GM12878 (cell line): ENCODE results near the gene RASA1. TPM values are rescaled to one million over a fixed set of nuclear protein-coding genes. Genes with fewer than 3 reads are reported as not detected.
A peak's percentile ranks its signal among the peaks of the same experiment; 100 is the strongest.

Experiments used
- ASH2L ChIP-seq: fragments of 300-600, 200-600 bp; sonication (generic); IDR thresholded peaks from 2 replicates; pipeline ENCODE4 v1.6.1; 2017; ENCODE audit warnings: low read depth, mild to moderate bottlenecking, borderline replicate concordance
- BMI1 ChIP-seq: fragments of 450-650 bp; IDR thresholded peaks from 2 replicates; pipeline ENCODE4 v1.6.1; 2016; ENCODE audit warnings: mild to moderate bottlenecking, moderate library complexity, borderline replicate concordance
- CREB1 ChIP-seq: IDR thresholded peaks from 2 replicates; pipeline ENCODE4 v1.6.1; 2012; ENCODE audit warnings: low read depth, mild to moderate bottlenecking, inconsistent platforms
- CREM ChIP-seq: IDR thresholded peaks from 2 replicates; pipeline ENCODE4 v1.6.1; 2014; ENCODE audit warnings: antibody characterized with exemption, low read depth
- KDM1A ChIP-seq: fragments of 200-600 bp; sonication (generic); IDR thresholded peaks from 2 replicates; pipeline ENCODE4 v1.6.1; 2016; ENCODE audit warnings: borderline replicate concordance
- PAX5 ChIP-seq: IDR thresholded peaks from 2 replicates; pipeline ENCODE4 v1.6.1; 2011; ENCODE audit warnings: low read depth, low read length, borderline replicate concordance
- POLR2A ChIP-seq: IDR thresholded peaks from 2 replicates; pipeline ENCODE4 v1.6.1; 2011; ENCODE audit warnings: low read depth, mild to moderate bottlenecking, low read length
- POU2F2 ChIP-seq: IDR thresholded peaks from 3 replicates; pipeline ENCODE4 v1.6.1; 2011; ENCODE audit warnings: low read depth, mild to moderate bottlenecking, low read length, borderline replicate concordance
- SMAD5 ChIP-seq: IDR thresholded peaks from 2 replicates; pipeline ENCODE4 v1.6.1; 2016; ENCODE audit warnings: antibody characterized with exemption, low read depth
- STAT3 ChIP-seq: IDR thresholded peaks from 2 replicates; pipeline ENCODE4 v1.6.1; 2011; ENCODE audit warnings: low read depth, low read length, improper control_type of control experiment
- SUZ12 ChIP-seq: fragments of 200-600 bp; sonication (generic); IDR thresholded peaks from one replicate; pipeline ENCODE4 v1.6.1; 2018; ENCODE audit warnings: antibody characterized with exemption, mild to moderate bottlenecking; ENCODE audit not compliant: unreplicated experiment
- TARDBP ChIP-seq: IDR thresholded peaks from 2 replicates; pipeline ENCODE4 v1.6.1; 2016; ENCODE audit warnings: borderline replicate concordance
- YY1 ChIP-seq: IDR thresholded peaks from 2 replicates; pipeline ENCODE4 v1.6.1; 2011; ENCODE audit warnings: low read depth, mild to moderate bottlenecking, low read length
- ZNF24 ChIP-seq: fragments of 450-650 bp; IDR thresholded peaks from 2 replicates; pipeline ENCODE4 v1.6.1; 2017; ENCODE audit warnings: antibody characterized with exemption, mild to moderate bottlenecking
- ZNF622 ChIP-seq: fragments of 450-650 bp; IDR thresholded peaks from 2 replicates; pipeline ENCODE4 v1.6.1; 2017; ENCODE audit warnings: mild to moderate bottlenecking, inconsistent platforms
- polyA plus RNA-seq, 11 experiments: library from polyadenylated mRNA; depleted of rRNA in 4 of 11; unstranded in 6 of 11; stranded (reverse) in 5 of 11; fragments of >200 nt; fragmentation: Nextera tagmentation in 4 of 11; fragmentation: Illumina TruSeq in 1 of 11; extraction: Ambion mirVana in 4 of 11; extraction: Trizol in 1 of 11; gene quantifications; 1 replicate in 1 of 11; 2 replicates in 10 of 11; pipeline versions ENCODE4 v1.2.1 to v1.2.3, GENCODE V29; 2011 to 2016; ENCODE audit warnings: inconsistent platforms in 2 of 11, missing spikeins in 2 of 11, low read depth in 1 of 11
- total RNA-seq, 4 experiments: library from RNA; depleted of rRNA in 3 of 4; stranded (reverse); fragments of >200 nt in 3 of 4; fragmentation: Illumina TruSeq in 1 of 4; extraction: Trizol in 1 of 4; gene quantifications; 2 replicates each; pipeline versions ENCODE4 v1.2.1 to v1.2.3, GENCODE V29; 2013 to 2021
- TF ChIP-seq, protein P1 (sequence below): IDR thresholded peaks from 2 replicates; pipeline ENCODE4 v1.6.1; 2011; ENCODE audit warnings: borderline replicate concordance, low read depth, mild to moderate bottlenecking, moderate library complexity, low read length; ENCODE audit not compliant: insufficient read depth, poor library complexity, severe bottlenecking
- TF ChIP-seq, protein P2 (sequence below): fragments of 450-650 bp; IDR thresholded peaks from 2 replicates; pipeline ENCODE4 v1.6.1; 2017; ENCODE audit warnings: antibody characterized with exemption, mild to moderate bottlenecking, moderate library complexity
- TF ChIP-seq, protein P3 (sequence below): IDR thresholded peaks from 2 replicates; pipeline ENCODE4 v1.6.1; 2012; ENCODE audit warnings: low read depth, low read length, improper control_type of control experiment
- TF ChIP-seq, protein P4 (sequence below): IDR thresholded peaks from 2 replicates; pipeline ENCODE4 v1.6.1; 2011; ENCODE audit warnings: borderline replicate concordance, low read depth, mild to moderate bottlenecking, moderate library complexity, mixed read lengths, low read length; ENCODE audit not compliant: insufficient read depth; ENCODE audit errors: extremely low read length
- TF ChIP-seq, protein P5 (sequence below): fragments of 450-650 bp; IDR thresholded peaks from 2 replicates; pipeline ENCODE4 v1.6.1; 2018; ENCODE audit warnings: borderline replicate concordance, mild to moderate bottlenecking; ENCODE audit not compliant: partially characterized antibody
- TF ChIP-seq, protein P6 (sequence below): IDR thresholded peaks from 2 replicates; pipeline ENCODE4 v1.6.1; 2012; ENCODE audit warnings: low read depth, low read length, improper control_type of control experiment

The RASA1 gene
- total and polyA plus RNA-seq, 10 of the 15 experiments (the other 5 are each of a cell fraction or from before 2014, with no cell fraction given), result 7.8 to 72.3 (median 21.8) TPM

DNA sequence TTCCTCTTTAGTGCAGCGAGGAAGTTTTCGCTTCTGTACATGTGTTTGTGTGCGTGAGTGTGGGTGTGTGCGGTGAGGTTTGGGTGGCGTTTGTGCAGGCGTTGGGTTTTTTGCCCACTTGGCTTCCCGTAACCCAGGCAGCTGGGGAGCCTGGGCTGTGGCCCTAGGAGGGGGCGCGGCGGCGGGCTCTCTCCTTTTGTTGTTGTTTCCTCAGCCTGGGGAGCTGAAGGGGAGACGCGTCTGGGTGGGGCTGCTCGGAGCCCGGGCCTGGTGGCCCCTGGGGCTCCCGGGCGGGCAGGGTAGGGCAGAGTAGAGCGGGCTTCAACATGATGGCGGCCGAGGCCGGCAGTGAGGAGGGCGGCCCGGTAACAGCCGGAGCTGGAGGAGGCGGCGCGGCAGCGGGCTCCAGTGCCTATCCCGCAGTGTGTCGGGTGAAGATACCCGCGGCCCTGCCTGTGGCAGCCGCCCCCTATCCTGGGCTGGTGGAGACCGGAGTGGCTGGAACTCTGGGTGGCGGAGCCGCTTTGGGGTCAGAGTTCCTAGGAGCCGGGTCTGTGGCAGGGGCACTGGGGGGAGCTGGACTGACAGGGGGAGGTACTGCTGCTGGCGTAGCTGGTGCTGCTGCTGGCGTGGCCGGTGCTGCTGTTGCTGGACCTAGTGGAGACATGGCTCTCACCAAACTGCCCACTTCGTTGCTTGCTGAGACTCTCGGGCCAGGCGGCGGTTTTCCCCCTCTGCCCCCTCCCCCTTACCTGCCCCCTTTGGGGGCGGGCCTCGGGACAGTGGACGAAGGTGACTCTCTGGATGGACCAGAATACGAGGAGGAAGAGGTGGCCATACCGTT lies 665 bp downstream of the RASA1 start (continued):
- TF ChIP-seq, protein P1, sequence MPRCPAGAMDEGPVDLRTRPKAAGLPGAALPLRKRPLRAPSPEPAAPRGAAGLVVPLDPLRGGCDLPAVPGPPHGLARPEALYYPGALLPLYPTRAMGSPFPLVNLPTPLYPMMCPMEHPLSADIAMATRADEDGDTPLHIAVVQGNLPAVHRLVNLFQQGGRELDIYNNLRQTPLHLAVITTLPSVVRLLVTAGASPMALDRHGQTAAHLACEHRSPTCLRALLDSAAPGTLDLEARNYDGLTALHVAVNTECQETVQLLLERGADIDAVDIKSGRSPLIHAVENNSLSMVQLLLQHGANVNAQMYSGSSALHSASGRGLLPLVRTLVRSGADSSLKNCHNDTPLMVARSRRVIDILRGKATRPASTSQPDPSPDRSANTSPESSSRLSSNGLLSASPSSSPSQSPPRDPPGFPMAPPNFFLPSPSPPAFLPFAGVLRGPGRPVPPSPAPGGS, result no peak
- TF ChIP-seq YY1 (peak; percentile 89), POU2F2 (no peak), POLR2A (peak; percentile 82), SUZ12 (no peak), KDM1A (no peak), CREM (no peak), CREB1 (no peak), BMI1 (no peak), SMAD5 (peak; percentile 48; the same call in 1 of the 2 replicates), STAT3 (no peak), PAX5 (no peak), ASH2L (0 out of 2 replicates have a peak, but pooled peaks have one; percentile 43), ZNF622 (no peak), ZNF24 (no peak), TARDBP (no peak)
- TF ChIP-seq, protein P2, sequence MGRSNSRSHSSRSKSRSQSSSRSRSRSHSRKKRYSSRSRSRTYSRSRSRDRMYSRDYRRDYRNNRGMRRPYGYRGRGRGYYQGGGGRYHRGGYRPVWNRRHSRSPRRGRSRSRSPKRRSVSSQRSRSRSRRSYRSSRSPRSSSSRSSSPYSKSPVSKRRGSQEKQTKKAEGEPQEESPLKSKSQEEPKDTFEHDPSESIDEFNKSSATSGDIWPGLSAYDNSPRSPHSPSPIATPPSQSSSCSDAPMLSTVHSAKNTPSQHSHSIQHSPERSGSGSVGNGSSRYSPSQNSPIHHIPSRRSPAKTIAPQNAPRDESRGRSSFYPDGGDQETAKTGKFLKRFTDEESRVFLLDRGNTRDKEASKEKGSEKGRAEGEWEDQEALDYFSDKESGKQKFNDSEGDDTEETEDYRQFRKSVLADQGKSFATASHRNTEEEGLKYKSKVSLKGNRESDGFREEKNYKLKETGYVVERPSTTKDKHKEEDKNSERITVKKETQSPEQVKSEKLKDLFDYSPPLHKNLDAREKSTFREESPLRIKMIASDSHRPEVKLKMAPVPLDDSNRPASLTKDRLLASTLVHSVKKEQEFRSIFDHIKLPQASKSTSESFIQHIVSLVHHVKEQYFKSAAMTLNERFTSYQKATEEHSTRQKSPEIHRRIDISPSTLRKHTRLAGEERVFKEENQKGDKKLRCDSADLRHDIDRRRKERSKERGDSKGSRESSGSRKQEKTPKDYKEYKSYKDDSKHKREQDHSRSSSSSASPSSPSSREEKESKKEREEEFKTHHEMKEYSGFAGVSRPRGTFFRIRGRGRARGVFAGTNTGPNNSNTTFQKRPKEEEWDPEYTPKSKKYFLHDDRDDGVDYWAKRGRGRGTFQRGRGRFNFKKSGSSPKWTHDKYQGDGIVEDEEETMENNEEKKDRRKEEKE, result no peak
- TF ChIP-seq, protein P3, sequence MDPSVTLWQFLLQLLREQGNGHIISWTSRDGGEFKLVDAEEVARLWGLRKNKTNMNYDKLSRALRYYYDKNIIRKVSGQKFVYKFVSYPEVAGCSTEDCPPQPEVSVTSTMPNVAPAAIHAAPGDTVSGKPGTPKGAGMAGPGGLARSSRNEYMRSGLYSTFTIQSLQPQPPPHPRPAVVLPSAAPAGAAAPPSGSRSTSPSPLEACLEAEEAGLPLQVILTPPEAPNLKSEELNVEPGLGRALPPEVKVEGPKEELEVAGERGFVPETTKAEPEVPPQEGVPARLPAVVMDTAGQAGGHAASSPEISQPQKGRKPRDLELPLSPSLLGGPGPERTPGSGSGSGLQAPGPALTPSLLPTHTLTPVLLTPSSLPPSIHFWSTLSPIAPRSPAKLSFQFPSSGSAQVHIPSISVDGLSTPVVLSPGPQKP, result peak; percentile 39; the same call in 1 of the 2 replicates
- TF ChIP-seq, protein P4, sequence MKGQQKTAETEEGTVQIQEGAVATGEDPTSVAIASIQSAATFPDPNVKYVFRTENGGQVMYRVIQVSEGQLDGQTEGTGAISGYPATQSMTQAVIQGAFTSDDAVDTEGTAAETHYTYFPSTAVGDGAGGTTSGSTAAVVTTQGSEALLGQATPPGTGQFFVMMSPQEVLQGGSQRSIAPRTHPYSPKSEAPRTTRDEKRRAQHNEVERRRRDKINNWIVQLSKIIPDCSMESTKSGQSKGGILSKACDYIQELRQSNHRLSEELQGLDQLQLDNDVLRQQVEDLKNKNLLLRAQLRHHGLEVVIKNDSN, result no peak
- TF ChIP-seq, protein P5, sequence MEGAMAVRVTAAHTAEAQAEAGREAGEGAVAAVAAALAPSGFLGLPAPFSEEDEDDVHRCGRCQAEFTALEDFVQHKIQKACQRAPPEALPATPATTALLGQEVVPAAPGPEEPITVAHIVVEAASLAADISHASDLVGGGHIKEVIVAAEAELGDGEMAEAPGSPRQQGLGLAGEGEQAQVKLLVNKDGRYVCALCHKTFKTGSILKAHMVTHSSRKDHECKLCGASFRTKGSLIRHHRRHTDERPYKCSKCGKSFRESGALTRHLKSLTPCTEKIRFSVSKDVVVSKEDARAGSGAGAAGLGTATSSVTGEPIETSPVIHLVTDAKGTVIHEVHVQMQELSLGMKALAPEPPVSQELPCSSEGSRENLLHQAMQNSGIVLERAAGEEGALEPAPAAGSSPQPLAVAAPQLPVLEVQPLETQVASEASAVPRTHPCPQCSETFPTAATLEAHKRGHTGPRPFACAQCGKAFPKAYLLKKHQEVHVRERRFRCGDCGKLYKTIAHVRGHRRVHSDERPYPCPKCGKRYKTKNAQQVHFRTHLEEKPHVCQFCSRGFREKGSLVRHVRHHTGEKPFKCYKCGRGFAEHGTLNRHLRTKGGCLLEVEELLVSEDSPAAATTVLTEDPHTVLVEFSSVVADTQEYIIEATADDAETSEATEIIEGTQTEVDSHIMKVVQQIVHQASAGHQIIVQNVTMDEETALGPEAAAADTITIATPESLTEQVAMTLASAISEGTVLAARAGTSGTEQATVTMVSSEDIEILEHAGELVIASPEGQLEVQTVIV, result no peak
- TF ChIP-seq, protein P6, sequence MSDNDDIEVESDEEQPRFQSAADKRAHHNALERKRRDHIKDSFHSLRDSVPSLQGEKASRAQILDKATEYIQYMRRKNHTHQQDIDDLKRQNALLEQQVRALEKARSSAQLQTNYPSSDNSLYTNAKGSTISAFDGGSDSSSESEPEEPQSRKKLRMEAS, result peak; percentile 39; the same call in 1 of the 2 replicates
